ENCODE measurements around the gene IGF2BP2.
"Not testable (repeated sequence)": the region's sequence is repeated elsewhere in the genome, so short reads cannot be mapped to it uniquely, and the experiment has no call there.

DNA sequence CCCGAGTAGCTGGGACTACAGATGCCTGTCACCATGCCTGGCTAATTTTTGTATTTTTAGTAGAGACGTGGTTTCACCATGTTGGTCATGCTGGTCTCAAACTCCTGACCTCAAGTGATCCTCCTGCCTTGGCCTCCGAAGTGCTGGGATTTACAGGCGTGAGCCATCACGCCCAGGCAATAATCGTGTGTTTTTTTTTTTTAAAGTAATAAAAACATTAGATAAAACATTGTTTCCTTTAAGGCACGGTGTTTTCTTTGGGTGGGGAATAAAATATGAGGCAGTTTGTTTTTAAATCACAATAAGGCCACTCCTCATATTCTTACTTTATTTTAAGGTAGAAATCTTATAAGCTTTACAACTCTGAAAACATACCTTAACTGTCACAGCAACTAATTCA lies 127.6 kb downstream of the IGF2BP2 start:
- TF ChIP-seq, protein P1, sequence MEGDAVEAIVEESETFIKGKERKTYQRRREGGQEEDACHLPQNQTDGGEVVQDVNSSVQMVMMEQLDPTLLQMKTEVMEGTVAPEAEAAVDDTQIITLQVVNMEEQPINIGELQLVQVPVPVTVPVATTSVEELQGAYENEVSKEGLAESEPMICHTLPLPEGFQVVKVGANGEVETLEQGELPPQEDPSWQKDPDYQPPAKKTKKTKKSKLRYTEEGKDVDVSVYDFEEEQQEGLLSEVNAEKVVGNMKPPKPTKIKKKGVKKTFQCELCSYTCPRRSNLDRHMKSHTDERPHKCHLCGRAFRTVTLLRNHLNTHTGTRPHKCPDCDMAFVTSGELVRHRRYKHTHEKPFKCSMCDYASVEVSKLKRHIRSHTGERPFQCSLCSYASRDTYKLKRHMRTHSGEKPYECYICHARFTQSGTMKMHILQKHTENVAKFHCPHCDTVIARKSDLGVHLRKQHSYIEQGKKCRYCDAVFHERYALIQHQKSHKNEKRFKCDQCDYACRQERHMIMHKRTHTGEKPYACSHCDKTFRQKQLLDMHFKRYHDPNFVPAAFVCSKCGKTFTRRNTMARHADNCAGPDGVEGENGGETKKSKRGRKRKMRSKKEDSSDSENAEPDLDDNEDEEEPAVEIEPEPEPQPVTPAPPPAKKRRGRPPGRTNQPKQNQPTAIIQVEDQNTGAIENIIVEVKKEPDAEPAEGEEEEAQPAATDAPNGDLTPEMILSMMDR (IDR thresholded peaks at IDR 0.05), result not testable (repeated sequence)
- TF ChIP-seq POLR2A (IDR thresholded peaks at IDR 0.05), result not testable (repeated sequence)
